KMS-11 (cell line): ENCODE results near the gene OR4C3.
"Not testable (repeated sequence)": the region's sequence is repeated elsewhere in the genome, so short reads cannot be mapped to it uniquely, and the experiment has no call there.

ENCODE experiments used
- H2AFZ ChIP-seq: fragments of 200-600 bp; sonication (generic); 2 replicates; pipeline ENCODE4 v1.6.1; 2016; ENCODE audit warnings: antibody characterized with exemption, mixed run types, low read depth
- H3K27ac ChIP-seq: fragments of 200-600 bp; sonication (generic); 2 replicates; pipeline ENCODE4 v1.6.1; 2016; ENCODE audit warnings: mild to moderate bottlenecking, mixed run types
- H3K27me3 ChIP-seq: fragments of 200-600 bp; sonication (generic); 2 replicates; pipeline ENCODE4 v1.6.1; 2017; ENCODE audit warnings: mild to moderate bottlenecking, low read depth, mixed run types, moderate library complexity; ENCODE audit not compliant: insufficient read depth
- H3K36me3 ChIP-seq: fragments of 200-600 bp; sonication (generic); 2 replicates; pipeline ENCODE4 v1.6.1; 2017; ENCODE audit warnings: mild to moderate bottlenecking, mixed run types; ENCODE audit not compliant: insufficient read depth
- H3K4me1 ChIP-seq: fragments of 200-600 bp; sonication (generic); 2 replicates; pipeline ENCODE4 v1.6.1; 2016; ENCODE audit warnings: mild to moderate bottlenecking, low read depth, mixed run types; ENCODE audit not compliant: poor library complexity, severe bottlenecking
- H3K4me2 ChIP-seq: fragments of 200-600 bp; sonication (generic); 2 replicates; pipeline ENCODE4 v1.7.0; 2016; ENCODE audit warnings: mild to moderate bottlenecking, mixed run types
- H3K4me3 ChIP-seq: fragments of 200-600 bp; sonication (generic); IDR thresholded peaks from 2 replicates; pipeline ENCODE4 v1.6.1; 2017; ENCODE audit warnings: low read depth, low read length, mixed read lengths; ENCODE audit not compliant: insufficient read depth
- H3K79me2 ChIP-seq: fragments of 200-600 bp; sonication (generic); 2 replicates; pipeline ENCODE4 v1.6.1; 2016; ENCODE audit warnings: low read depth, mixed run types; ENCODE audit not compliant: insufficient read depth
- H3K9ac ChIP-seq: fragments of 200-600 bp; sonication (generic); 2 replicates; pipeline ENCODE4 v1.6.1; 2016; ENCODE audit warnings: mild to moderate bottlenecking, mixed run types
- H4K20me1 ChIP-seq: fragments of 200-600 bp; sonication (generic); 2 replicates; pipeline ENCODE4 v1.6.1; 2016; ENCODE audit warnings: mild to moderate bottlenecking, mixed run types; ENCODE audit not compliant: insufficient read depth
- CTCF ChIP-seq: fragments of 200-600 bp; sonication (generic); conservative IDR thresholded peaks from 2 replicates; pipeline ENCODE4 v1.6.1; 2017; ENCODE audit warnings: low read depth, mild to moderate bottlenecking, antibody characterized with exemption, low read length, moderate library complexity, mixed read lengths

OR4C3 gene

GRCh38 chr11:48324620-48325019 lies at the start of gene OR4C3:
Gene OR4C3 (plus strand): TSS chr11:48324920. CDS start chr11:48325022, 102 bp downstream.
- H3K4me2 ChIP-seq, H3K79me2 ChIP-seq, H2AFZ ChIP-seq, H3K9ac ChIP-seq, H3K27ac ChIP-seq, H4K20me1 ChIP-seq, H3K36me3 ChIP-seq, H3K4me3 ChIP-seq, H3K27me3 ChIP-seq: not testable (repeated sequence)
- peaks cover 12% of the 10 kb centered on the region for H3K4me1 ChIP-seq

- H3K4me1 ChIP-seq = no peaks in the 10 kb centered on the region
- no peak within 1 kb of the TSS for H3K9ac ChIP-seq
- TF ChIP-seq CTCF = no peak
- no peak within 1 kb of the TSS for H3K27ac ChIP-seq
- H3K27me3 ChIP-seq = no peaks in the 10 kb centered on the region
- H3K4me2 ChIP-seq = no peak within 1 kb of the TSS
- H4K20me1 ChIP-seq = no peaks in the 10 kb centered on the region
- no peak within 1 kb of the TSS for H2AFZ ChIP-seq
- no peaks in the 10 kb centered on the region for H3K79me2 ChIP-seq
- no peaks in the 10 kb centered on the region for H3K36me3 ChIP-seq
- H3K4me3 ChIP-seq = no peak within 1 kb of the TSS
Observed at GRCh38 chr11:48305923-48306322, 18.8 kb upstream of the OR4C3 start, which contains the start of gene OR4S1. Gene OR4S1 (plus strand): TSS chr11:48306223. CDS start chr11:48306223, 0 bp downstream.

- Histone ChIP-seq H3K4me3 (no peak overlapping the region), H4K20me1 (no peaks in the 10 kb centered on the region), H2AFZ (no peak overlapping the region), H3K27me3 (no peaks in the 10 kb centered on the region), H3K79me2 (no peaks in the 10 kb centered on the region), H3K4me1 (no peaks in the 10 kb centered on the region), H3K27ac (no peak overlapping the region), H3K9ac (no peak overlapping the region), H3K4me2 (no peak overlapping the region), H3K36me3 (no peaks in the 10 kb centered on the region)
- TF ChIP-seq CTCF = peak; percentile 96
Observed at GRCh38 chr11:48307760-48308386, 16.8 kb upstream of the OR4C3 start.

GRCh38 chr11:48313590-48313989 lies 11.1 kb upstream of the OR4C3 start:
- not testable (repeated sequence) for H3K36me3 ChIP-seq, H2AFZ ChIP-seq, H3K79me2 ChIP-seq, H3K27ac ChIP-seq, H3K9ac ChIP-seq, H4K20me1 ChIP-seq, H3K27me3 ChIP-seq, H3K4me1 ChIP-seq, H3K4me2 ChIP-seq, H3K4me3 ChIP-seq

- H3K4me1 ChIP-seq, H4K20me1 ChIP-seq, H2AFZ ChIP-seq, H3K9ac ChIP-seq, H3K79me2 ChIP-seq, H3K27me3 ChIP-seq, H3K36me3 ChIP-seq, H3K27ac ChIP-seq, H3K4me2 ChIP-seq, H3K4me3 ChIP-seq: not testable (repeated sequence)
Observed at GRCh38 chr11:48319813-48320212, 4.9 kb upstream of the OR4C3 start.

GRCh38 chr11:48341466-48341865 lies 16.7 kb downstream of the OR4C3 start:
- Histone ChIP-seq H3K4me3 (no peak overlapping the region), H3K79me2 (no peaks in the 10 kb centered on the region), H3K36me3 (no peaks in the 10 kb centered on the region), H3K27ac (no peak overlapping the region), H4K20me1 (no peaks in the 10 kb centered on the region), H2AFZ (no peak overlapping the region), H3K27me3 (no peaks in the 10 kb centered on the region), H3K9ac (no peak overlapping the region), H3K4me1 (no peaks in the 10 kb centered on the region), H3K4me2 (no peak overlapping the region)
- no peak for TF ChIP-seq CTCF

GRCh38 chr11:48342505-48342904 lies 17.8 kb downstream of the OR4C3 start:
- H4K20me1 ChIP-seq, H3K4me3 ChIP-seq, H3K36me3 ChIP-seq, H3K9ac ChIP-seq, H3K4me2 ChIP-seq, H3K27ac ChIP-seq, H2AFZ ChIP-seq, H3K4me1 ChIP-seq, H3K79me2 ChIP-seq, H3K27me3 ChIP-seq: not testable (repeated sequence)

- H3K27me3 ChIP-seq, H4K20me1 ChIP-seq, H2AFZ ChIP-seq, H3K4me2 ChIP-seq, H3K79me2 ChIP-seq, H3K4me3 ChIP-seq, H3K9ac ChIP-seq, H3K4me1 ChIP-seq, H3K36me3 ChIP-seq, H3K27ac ChIP-seq: not testable (repeated sequence)
Observed at GRCh38 chr11:48346286-48346685, 21.6 kb downstream of the OR4C3 start.
